ENCODE data around the gene ZFP14.

The ZFP14 gene

GRCh38 chr19:36378625-36379509 is at the start of gene ZFP14:
Gene ZFP14 (minus strand): TSS chr19:36379201. CDS start chr19:36367892, 11,309 bp downstream.
- peak; percentile 39 to 95 (median 89) for DNase-seq

GRCh38 chr19:36423925-36424324 is 44.9 kb upstream of the ZFP14 start:
- DNase-seq, result no peak

DNA sequence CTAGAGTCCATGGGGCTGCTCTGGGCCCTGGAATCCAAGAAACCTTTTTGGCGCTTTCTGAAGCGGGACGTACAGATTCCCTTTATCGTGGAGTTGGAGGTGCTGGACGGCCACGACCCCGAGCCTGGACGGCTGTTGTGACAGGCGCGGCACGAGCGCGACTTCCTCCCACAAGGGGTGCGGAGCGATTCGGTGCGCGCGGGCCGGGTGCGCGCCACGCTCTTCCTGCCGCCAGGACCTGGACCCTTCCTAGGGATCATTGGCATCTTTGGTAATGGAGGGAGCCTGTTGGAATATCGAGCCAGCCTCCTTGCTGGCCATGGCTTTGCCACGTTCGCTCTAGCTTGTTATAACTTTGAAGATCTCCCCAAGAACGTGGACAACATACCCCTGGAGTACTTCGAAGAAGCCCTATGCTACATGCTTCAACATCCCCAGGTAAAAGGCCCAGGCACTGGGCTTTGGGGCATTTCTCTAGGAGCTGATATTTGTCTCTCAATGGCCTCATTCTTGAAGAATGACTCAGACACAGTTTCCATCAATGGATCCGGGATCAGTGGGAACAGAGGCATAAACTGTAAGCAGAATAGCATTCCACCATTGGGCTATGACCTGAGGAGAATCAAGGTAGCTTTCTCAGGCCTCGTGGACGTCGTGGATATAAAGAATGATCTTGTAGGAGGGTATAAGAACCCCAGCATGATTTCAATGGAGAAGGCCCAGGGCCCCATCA is 42.9 kb upstream of the ZFP14 start:
- DNase-seq, result peak in 3 of 56 donors; percentile 7 to 34 (median 18)

DNA sequence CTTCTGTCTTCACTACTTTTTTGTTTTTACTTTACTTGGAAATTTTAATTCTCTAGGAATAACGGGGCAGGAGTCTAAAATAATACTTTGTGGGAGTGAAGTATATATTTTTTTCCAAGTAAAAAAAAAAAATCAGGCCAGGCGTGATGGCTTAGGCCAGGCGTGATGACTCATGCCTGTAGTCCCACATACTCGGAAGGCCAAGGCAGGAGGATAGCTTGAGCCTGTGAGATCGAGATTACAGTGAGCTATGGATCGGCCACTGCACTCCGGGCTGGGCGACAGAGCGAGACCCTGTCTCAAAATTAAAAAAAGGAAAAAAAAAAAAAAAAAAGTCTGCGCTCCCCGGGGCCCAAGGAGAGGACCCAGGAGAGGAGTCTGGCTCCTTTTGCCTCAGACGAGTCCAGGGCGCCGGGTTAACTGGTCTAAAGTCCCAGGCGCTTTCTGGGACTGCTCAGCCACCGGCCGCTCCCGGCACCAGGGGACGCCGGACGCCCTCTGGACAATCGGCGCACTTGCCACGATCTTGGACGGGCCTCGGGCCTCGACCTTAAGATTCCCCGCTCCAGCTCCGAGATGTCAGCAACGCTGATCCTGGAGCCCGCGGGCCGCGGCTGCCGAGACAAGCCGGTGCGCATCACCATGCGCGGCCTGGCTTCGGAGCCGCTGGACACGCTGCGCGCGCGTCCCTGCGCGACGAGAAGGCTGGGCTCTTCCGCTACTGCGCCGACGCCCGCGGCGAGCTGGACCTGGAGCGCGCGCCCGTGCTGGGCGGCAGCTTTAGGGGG is 42.2 kb upstream of the ZFP14 start:
- peak in 14 of 56 donors; percentile 9 to 56 (median 18) for DNase-seq

GRCh38 chr19:36418287-36419001 is 39.4 kb upstream of the ZFP14 start, which contains the start of gene ZFP82:
Gene ZFP82 (minus strand): TSS chr19:36418644. CDS start chr19:36409789, 8,855 bp downstream.
- peak in 55 of 56 donors; percentile 18 to 88 (median 66) for DNase-seq

DNA sequence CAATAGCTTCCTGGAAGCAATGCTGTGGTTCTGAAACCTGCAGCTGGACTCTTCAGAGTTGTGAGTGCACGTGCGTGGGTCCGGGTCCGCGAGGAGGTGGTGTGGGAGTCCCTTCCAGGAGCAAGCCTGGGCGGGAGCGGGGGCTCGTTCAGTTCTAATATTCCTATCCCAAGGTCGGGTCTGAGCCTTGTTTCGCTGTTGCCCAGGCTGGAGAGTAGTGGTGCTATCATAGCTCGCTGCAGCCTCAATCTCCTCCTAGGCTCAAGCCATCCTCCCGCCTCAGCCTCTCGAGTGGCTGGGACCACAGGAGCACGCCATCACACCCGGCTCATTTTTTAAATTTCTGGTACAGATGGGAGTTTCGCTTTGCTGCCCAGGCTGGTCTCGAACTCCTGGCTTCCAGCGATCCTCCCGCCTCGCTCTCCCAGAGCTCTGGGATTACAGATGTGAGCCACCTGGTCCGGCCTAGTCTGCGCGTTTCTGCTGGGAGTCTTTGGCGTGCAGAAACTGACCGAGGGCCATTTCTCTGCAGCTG is 38.8 kb upstream of the ZFP14 start:
- peak in 7 of 56 donors; percentile 10 to 63 (median 36) for DNase-seq

GRCh38 chr19:36409841-36410240 is 30.8 kb upstream of the ZFP14 start:
- no peak for DNase-seq

- no peak for DNase-seq
These were observed 29.1 kb upstream of the ZFP14 start for GRCh38 chr19:36408101-36408500.

DNA sequence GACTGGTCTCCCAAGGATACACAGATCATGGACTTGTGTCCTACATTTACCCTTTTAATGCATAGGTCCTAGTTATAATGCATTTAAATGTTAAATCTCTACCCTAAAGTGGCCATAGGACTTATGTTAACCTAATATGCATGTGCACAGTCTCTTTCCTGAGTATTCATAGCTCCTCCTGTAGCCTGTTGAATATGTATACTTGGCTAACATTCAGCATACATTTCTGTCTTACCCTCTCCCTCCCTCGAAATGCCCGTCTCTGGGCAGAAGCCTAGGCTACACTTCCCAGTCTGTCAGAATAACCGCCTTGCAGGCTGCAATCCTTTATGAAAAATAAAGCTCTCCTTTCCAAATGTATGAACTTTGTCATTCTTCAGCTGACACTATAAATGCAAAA is 25.5 kb upstream of the ZFP14 start:
- DNase-seq, result no peak

- no peak for DNase-seq
These were observed 22.5 kb upstream of the ZFP14 start for GRCh38 chr19:36401475-36401874.

- DNase-seq, result no peak
These were observed 19.6 kb upstream of the ZFP14 start for GRCh38 chr19:36398571-36398970.

DNA sequence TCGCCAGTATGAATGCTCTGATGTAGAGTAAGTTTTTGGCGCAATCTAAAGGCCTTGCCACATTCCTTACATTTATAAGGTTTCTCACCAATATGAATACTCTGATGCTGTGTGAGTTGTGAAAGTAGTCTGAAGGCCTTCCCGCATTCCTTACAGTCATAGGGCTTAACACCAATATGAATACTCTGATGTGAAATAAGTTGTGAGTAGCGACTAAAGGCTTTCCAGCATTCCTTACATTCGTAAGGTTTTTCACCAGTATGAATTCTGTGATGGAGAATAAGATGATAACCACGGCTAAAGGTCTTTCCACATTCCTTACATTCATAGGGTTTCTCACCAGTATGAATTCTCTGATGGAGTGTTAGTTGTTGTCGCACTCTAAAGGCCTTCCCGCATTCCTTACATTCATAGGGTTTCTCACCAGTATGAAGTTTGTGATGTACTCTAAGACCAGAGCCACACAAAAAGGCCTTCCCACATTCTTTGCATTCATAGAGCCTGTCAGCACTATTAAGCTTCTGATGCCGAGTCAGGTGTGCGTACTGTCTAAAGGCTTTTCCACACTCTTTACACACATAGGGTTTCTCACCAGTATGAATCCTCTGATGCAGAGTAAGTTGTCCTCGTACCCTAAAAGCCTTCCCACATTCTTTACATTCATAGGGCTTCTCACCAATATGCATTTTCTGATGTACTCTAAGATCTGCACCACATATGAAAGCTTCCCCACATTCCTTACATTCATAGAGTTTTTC is 14.1 kb upstream of the ZFP14 start:
- no peak for DNase-seq

GRCh38 chr19:36379510-36379819 is 464 bp upstream of the ZFP14 start:
- peak in 2 of 56 donors; percentile 21 to 25 for DNase-seq

DNA sequence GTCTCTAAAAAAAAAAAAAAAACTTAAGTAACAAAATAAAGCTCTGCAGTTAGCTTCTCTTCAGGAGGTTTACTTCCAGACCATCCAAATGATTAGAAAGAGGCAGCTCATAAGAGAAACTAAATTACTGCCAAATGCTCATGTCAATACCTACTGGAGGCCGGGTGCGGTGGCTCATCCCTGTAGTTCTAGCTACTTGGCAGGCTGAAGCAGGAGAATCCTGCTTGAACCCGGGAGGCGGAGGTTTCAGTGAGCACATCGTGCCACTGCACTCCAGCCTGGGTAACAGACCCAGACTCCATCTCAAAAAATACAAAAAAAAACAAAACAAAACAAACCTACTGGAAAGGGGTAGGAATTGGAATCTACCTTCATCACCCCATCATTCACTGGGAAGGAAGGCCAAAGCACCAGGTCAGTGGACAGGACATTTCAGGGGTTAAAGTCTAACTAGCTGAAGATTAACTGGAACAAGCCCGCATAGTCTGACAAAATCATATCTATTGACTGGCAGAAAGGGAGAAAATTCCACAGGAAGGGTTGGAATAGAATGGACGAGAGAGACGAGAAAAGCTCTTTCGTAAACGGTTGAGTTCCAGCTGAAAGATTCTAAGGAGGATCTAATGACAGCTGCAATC is 1.3 kb downstream of the ZFP14 start:
- no peak for DNase-seq

DNA sequence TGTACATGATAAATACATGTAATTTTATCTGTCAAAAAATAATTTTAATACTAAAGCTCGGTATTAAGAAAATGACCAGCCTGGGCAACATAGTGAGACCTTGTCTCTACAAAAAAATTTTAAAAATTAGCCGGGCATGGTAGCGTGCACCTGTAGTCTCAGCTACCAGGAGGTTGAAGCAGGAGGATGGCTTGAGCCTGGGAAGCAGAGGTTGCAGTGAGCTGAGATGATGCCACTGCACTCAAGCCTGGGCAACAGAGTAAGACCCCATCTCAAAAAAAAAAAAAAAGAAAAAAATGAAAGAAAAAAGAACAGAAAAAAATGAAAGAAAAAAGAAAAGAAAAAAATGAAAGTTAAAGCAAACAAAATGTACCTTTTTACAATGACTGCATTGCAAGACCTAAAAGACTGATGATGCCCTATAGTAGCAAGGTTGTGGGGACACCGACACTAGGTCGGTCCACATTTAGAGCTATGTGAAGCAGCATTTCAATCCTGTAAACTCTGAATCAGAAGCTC is 5.3 kb downstream of the ZFP14 start:
- DNase-seq, result no peak

GRCh38 chr19:36371886-36372285 is 7.1 kb downstream of the ZFP14 start:
- no peak for DNase-seq

DNA sequence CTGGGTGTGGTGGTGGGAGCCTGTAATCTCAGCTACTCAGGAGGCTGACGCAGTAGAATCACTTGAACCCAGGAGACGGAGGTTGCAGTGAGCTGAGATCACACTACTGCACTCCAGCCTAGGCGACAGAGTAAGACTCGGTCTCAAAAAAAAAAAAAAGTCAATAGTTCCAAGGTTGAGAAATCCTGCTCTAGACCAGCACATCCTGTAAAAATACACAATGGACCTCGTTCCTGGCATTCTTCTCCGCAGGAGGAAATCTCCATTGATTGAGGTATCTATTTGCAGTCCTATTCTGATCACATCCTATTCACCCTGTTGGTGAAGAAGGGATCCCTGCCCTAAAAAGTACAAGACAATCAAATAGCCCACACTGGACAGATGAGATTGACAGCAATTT is 15.2 kb downstream of the ZFP14 start:
- DNase-seq, result no peak

DNA sequence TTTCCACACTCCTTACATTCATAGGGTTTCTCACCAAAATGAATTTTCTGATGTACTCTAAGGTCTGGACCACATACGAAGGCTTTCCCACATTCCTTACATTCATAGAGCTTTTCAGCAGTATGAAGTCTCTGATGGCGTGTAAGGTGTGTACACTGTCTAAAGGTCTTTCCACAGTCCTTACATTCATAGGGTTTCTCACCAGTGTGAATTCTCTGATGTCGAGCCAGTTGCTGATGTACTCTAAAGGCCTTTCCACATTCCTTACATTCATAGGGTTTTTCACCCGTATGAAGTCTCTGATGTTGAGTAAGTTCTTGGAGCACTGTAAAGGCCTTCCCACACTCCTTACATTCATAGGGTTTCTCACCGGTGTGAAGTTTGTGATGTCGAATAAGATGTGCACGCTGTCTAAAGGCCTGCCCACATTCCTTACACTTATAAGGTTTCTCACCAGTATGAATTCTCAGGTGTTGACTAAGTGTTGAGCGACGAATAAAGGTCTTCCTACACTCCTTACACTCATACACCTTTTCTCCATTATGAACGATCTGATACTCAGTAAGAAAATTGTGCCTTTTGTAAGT is 38.1 kb downstream of the ZFP14 start:
- DNase-seq, result no peak

Data from amygdala (tissue), 56 donors.